Stomach smooth muscle (tissue), 2 donors: ENCODE results near the gene MSL3.

Experiments
- H3K27ac ChIP-seq: one replicate; pipeline ENCODE4 v1.7.0; 2013; ENCODE audit warnings: mild to moderate bottlenecking, low read length, inconsistent platforms
- H3K27me3 ChIP-seq, 2 donors: one replicate each; pipeline ENCODE4 v1.7.0; 2013; ENCODE audit warnings: low read length in 2 of 2; ENCODE audit not compliant: insufficient read depth in 2 of 2, control insufficient read depth in 1 of 2
- H3K36me3 ChIP-seq, 2 donors: one replicate each; pipeline ENCODE4 v1.7.0; 2013; ENCODE audit warnings: low read length in 2 of 2; ENCODE audit not compliant: control insufficient read depth in 2 of 2, insufficient read depth in 2 of 2
- H3K4me1 ChIP-seq: one replicate; pipeline ENCODE4 v1.7.0; 2013; ENCODE audit warnings: low read length; ENCODE audit not compliant: control insufficient read depth, insufficient read depth
- H3K4me3 ChIP-seq, 2 donors: one replicate each; pipeline ENCODE4 v1.7.0; 2013; ENCODE audit warnings: low read length in 2 of 2
- H3K9ac ChIP-seq, 2 donors: one replicate each; pipeline ENCODE4 v1.7.0; 2013; ENCODE audit warnings: low read length in 2 of 2, mild to moderate bottlenecking in 1 of 2
- H3K9me3 ChIP-seq, 2 donors: one replicate each; pipeline ENCODE4 v1.7.0; 2013; ENCODE audit warnings: low read length in 2 of 2; ENCODE audit not compliant: control insufficient read depth in 2 of 2
- donor health status: healthy.
- donor health status: Pancreatic carcinoma.

The MSL3 gene

DNA sequence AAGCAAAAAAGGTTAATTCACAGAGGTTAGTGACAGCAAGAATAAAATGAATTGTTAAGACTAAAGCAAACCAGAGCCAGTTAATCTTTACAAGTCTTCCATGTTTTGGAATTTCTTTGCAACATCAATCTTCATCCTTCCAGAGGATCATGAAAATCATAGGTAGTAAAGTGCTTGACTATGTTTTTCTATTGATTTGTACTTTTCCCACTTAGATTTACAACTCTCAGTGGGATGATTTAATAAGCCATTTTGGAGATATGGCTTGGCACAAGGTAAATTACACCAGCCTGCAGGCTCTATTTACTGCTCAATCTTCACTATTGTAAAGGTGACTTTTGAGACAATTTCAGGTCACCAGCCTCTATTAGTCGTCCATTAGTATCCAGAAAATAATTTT is 26.5 kb downstream of the MSL3 start:
- Histone ChIP-seq H3K9ac (no peak overlapping the region), H3K27ac (no peak overlapping the region), H3K4me1 (no peaks in the 10 kb centered on the region), H3K36me3 (no peaks in the 10 kb centered on the region), H3K4me3 (no peak overlapping the region), H3K27me3 (peaks cover 0 to 8% of the 10 kb centered on the region in 2 donors), H3K9me3 (peaks cover 0 to 3% of the 10 kb centered on the region in 2 donors)

DNA sequence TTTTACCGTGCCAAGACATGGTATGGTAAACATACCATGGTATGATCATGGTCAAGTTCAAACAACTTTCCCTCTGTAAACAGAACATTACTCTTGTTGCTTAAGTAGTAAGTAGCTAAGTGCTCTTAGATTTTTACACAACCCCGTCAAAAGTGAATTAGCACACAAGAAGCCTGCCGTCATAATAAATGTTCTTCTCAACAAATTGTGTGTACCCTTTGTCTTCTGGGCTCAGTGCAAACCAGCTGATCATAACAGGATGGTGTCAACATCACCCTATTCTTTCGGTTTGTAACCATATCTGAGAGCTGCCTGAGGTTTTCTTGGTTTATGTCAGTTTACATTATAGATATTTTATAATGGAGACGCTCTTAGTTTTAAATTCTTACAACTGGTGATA is 28.8 kb downstream of the MSL3 start:
- peaks cover 0 to 4% of the 10 kb centered on the region in 2 donors for H3K27me3 ChIP-seq
- no peaks in the 10 kb centered on the region for H3K4me1 ChIP-seq
- H3K9me3 ChIP-seq: peaks cover 0 to 3% of the 10 kb centered on the region in 2 donors
- no peaks in the 10 kb centered on the region for H3K36me3 ChIP-seq
- no peak overlapping the region for H3K9ac ChIP-seq
- peak overlapping the region in 1 of 2 donors; percentile 35 for H3K4me3 ChIP-seq
- H3K27ac ChIP-seq: no peak overlapping the region

DNA sequence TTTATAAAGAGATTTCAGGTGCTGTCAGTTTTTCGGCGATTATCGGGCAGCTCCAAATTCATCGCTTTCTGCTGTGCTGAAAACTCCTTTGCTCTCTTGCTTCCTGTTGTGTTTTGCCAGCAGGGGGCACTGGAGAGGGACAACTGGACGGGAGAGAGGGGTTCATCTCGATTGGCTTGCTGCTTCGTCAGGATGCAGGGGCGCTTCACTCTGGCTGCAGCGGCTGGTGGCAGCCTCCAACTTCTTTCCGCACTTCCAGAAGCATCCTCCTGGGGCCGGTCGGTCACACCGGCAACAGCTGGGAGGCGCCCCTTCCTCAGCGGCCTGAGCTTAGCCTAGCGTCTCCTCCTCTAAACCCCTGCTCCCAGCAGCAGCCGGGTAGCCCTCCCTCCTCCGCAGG is 29.5 kb downstream of the MSL3 start:
- Histone ChIP-seq H3K9ac (no peak overlapping the region), H3K27me3 (peaks cover 0 to 2% of the 10 kb centered on the region in 2 donors), H3K36me3 (no peaks in the 10 kb centered on the region), H3K9me3 (peaks cover 0 to 2% of the 10 kb centered on the region in 2 donors), H3K27ac (no peak overlapping the region), H3K4me3 (peak overlapping the region; percentile 35 to 41), H3K4me1 (no peaks in the 10 kb centered on the region)

DNA sequence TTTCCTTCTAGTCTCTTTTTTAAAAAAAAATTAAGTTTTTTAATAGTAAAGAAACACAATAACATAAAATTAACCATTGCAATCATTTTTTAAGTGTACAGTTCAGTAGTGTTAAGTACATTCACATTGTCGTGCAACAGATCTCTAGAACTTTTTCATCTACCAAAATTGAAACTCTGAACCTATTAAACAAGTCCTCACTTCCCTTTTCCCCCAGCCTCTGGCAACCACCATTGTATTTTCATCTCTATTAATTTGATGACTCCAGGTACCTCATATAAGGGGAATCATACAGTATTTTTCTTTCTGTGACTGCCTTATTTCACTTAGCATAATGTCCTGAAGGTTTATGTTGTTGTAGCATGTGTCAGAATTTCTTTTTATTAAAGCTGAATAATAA is 31.8 kb downstream of the MSL3 start:
- Histone ChIP-seq H3K27ac (no peak overlapping the region), H3K4me3 (no peak overlapping the region), H3K9me3 (no peaks in the 10 kb centered on the region), H3K27me3 (peaks cover 0 to 3% of the 10 kb centered on the region in 2 donors), H3K4me1 (no peaks in the 10 kb centered on the region), H3K9ac (no peak overlapping the region), H3K36me3 (no peaks in the 10 kb centered on the region)

DNA sequence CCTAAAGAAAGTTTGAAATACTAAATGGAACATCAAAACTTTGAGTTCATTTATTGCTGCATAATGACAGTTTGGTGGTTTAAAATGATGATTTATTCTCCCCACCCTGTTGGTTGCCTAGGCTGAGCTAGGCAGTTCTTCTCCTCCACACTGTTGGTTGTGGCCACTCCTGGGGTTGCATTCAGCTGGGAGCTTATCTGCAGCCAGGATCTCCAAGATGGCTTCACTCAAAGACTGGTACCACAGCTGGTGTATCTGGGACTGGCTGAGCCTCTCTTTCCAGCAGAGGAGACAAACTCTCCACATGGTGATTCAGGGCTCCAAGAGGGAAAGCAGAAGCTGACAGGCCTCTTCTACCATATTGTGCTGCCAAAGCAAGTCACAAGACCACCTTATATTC is 33.1 kb downstream of the MSL3 start:
- Histone ChIP-seq H3K4me3 (no peak overlapping the region), H3K27ac (no peak overlapping the region), H3K36me3 (no peaks in the 10 kb centered on the region), H3K4me1 (no peaks in the 10 kb centered on the region), H3K27me3 (peaks cover 0 to 3% of the 10 kb centered on the region in 2 donors), H3K9ac (no peak overlapping the region), H3K9me3 (no peaks in the 10 kb centered on the region)

DNA sequence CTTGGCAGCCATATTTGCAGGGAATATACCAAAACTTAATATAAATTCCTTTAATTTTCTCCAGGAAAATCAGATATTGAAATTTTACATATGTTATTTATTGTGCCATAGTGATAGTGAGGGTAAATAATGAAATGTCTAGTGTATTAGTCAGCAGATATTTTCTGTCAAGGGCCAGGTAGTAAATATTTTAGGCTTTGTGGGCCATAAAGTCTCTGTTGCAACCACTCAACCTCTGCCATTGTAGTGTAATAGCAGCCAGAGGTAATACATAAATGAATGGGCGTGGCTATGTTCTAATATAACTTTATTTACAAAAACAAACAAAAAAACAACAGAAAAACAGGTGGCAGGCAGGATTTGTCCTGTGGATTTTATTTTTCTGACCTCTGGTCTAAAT is 33.5 kb downstream of the MSL3 start:
- Histone ChIP-seq H3K4me3 (no peak overlapping the region), H3K27ac (no peak overlapping the region), H3K9ac (no peak overlapping the region), H3K27me3 (peaks cover 0 to 3% of the 10 kb centered on the region in 2 donors), H3K9me3 (no peaks in the 10 kb centered on the region), H3K4me1 (no peaks in the 10 kb centered on the region), H3K36me3 (no peaks in the 10 kb centered on the region)

DNA sequence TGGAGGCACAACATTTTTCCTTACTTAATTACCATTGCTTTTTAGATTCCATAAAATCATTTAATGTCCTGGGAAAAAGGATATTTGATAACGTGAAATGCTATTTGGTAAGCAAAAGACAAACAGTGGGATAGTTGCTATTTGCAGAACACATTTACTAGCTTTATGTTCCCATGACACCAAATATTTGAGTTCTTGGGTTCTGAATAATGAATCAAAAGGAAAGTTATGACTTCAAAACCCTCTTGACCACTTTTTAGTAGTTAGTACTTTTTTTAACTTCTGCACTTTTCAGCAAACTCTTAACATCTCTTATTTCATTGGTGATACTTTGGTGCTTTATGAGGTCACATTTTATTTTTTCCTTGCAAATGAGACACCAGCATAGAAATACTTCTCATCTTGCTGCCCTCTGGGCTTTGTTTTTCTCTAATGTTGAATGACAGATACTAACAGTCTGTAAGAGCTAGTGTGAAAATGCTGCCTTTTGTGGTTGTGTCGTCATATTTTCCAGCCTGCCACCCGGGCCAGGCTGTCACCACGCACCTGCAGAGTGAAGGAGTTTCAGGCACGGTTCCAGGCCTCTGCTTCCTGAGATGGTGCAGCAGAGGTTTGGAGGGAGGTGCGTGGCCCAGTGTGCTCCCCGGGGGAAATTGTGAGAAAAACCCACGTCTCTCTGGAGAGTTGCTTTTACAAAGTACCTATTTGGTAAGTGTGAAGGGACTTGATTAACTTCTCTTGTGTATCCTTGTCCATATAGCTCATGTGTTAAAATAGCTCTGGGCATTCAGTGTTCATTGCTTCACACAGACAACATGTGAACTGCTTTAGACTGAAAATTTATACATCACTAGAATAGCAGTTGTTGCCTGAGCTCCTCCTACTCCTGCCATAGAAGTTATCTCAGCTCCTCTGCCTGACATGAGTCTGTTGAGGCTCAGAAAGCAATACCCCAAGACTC is 34.7 kb downstream of the MSL3 start:
- Histone ChIP-seq H3K27ac (no peak overlapping the region), H3K27me3 (peaks cover 0 to 3% of the 10 kb centered on the region in 2 donors), H3K9me3 (no peaks in the 10 kb centered on the region), H3K36me3 (no peaks in the 10 kb centered on the region), H3K9ac (no peak overlapping the region), H3K4me1 (no peaks in the 10 kb centered on the region), H3K4me3 (no peak overlapping the region)

DNA sequence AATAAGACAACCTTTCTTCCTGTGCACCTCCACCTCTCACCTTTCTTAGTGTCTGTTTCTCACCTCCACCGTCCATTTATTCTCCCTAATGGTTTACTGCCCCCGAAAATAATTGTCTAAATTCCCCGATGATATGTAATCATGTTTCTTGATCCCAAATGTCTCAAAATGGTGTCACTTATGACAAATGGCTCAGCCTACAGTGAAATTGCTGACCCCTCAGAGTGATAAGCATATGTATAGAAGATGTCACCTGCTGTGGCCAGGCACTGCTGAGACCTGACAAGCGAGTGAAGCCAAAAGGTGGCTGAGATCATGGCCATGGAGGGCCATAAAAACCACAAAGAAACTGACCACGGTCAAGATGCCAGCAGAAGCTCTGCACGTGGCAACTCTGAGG is 35.7 kb downstream of the MSL3 start:
- H3K4me1 ChIP-seq: no peaks in the 10 kb centered on the region
- H3K27me3 ChIP-seq: peaks cover 0 to 3% of the 10 kb centered on the region in 2 donors
- no peak overlapping the region for H3K27ac ChIP-seq
- H3K36me3 ChIP-seq: no peaks in the 10 kb centered on the region
- no peak overlapping the region for H3K9ac ChIP-seq
- no peak overlapping the region for H3K4me3 ChIP-seq
- no peaks in the 10 kb centered on the region for H3K9me3 ChIP-seq

DNA sequence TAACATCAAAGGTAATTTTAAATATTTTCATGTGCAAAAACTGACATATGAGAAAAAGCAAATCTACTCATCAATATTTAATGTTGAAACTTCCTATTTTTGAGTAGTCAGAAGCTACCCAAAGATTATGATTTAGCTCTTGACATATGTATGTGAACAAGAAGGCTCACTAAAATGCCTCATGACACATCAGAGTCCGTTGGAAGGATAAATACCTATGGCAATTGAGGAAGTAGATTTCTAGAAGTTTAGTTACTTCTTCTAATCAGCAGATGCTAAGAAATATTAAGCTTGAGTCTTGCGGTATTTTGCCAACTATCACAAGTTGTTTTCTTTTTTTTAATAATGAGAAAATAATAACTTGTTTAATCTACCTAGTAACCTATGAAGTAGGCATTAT is 55.3 kb downstream of the MSL3 start:
- no peaks in the 10 kb centered on the region for H3K9me3 ChIP-seq
- H3K4me3 ChIP-seq: no peak overlapping the region
- H3K27ac ChIP-seq: no peak overlapping the region
- H3K36me3 ChIP-seq: no peaks in the 10 kb centered on the region
- H3K27me3 ChIP-seq: peaks cover 0 to 3% of the 10 kb centered on the region in 2 donors
- no peak overlapping the region for H3K9ac ChIP-seq
- no peaks in the 10 kb centered on the region for H3K4me1 ChIP-seq
